Measurements from ENCODE around the gene INSC. TPM values are rescaled to one million over a fixed set of nuclear protein-coding genes. Genes with fewer than 3 reads are reported as not detected.

Gene INSC
- total RNA-seq, 1 donor from 2014 or later, result not detected

DNA sequence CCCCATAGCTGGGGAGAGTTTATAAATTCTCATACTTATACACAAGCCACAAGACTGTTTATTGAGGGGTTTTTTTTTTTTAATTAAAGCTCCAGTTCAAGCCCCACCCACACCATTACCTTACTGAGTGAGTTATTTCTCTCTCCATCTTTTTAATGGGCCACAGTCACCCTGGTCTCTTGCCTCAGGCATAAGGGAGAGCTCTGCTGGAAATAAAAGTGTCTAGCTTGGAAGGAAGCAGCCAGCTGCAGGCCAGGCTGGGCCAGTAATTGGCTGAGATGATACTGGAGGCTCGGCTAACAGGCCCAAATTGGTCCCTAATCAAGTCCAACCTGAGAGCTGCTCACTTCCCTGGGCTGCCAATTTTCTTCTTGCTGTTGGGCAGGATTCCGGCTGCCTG is 174.1 kb downstream of the INSC start:
- Mint-ChIP-seq H3K4me3 (no peak overlapping the region), H3K4me1 (no peaks in the 10 kb centered on the region), H3K27ac (no peak overlapping the region), H3K27me3 (peaks cover 2% of the 10 kb centered on the region), H3K9me3 (peaks cover 3% of the 10 kb centered on the region), H3K36me3 (ENCODE audit: low read depth) (no peaks in the 10 kb centered on the region)
- no peak for DNase-seq
- intact Hi-C loops (cut with micrococcal nuclease), result no loop called here

DNA sequence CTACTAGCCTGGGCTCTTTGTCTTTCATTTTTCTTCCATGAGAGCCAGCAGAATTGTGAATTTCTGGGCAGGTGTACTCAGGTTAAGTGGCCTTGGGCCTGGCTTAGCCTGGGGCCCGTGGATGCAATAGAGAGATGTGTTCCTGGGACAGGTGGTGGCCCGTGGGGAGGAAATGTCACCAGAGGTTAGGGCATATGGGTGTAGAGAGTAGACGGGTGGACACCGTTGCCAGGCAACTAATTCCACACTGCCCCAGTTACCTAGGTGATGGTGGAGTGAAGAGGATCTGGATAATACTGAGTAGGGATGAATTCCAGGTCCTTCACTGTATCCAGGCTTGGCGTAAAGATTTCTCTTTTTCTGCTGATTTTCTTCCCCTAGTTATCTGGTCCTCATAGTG is 175.0 kb downstream of the INSC start:
- H3K27me3 Mint-ChIP-seq, result no peaks in the 10 kb centered on the region
- no peak overlapping the region for H3K27ac Mint-ChIP-seq
- no peaks in the 10 kb centered on the region for H3K36me3 Mint-ChIP-seq (ENCODE audit: low read depth)
- no peak overlapping the region for H3K4me3 Mint-ChIP-seq
- H3K4me1 Mint-ChIP-seq, result no peaks in the 10 kb centered on the region
- intact Hi-C loops (cut with micrococcal nuclease), result no loop called here
- no peak for DNase-seq
- peaks cover 3% of the 10 kb centered on the region for H3K9me3 Mint-ChIP-seq

- Mint-ChIP-seq H3K36me3 (ENCODE audit: low read depth) (no peaks in the 10 kb centered on the region), H3K4me3 (no peak overlapping the region), H3K27me3 (peaks cover 2% of the 10 kb centered on the region), H3K27ac (no peak overlapping the region), H3K9me3 (peaks cover 3% of the 10 kb centered on the region), H3K4me1 (no peaks in the 10 kb centered on the region)
- intact Hi-C loops (cut with micrococcal nuclease), result no loop called here
- DNase-seq, result no peak
Observed at GRCh38 chr11:15291885-15292284, 177.2 kb downstream of the INSC start.

- Mint-ChIP-seq H3K27ac (no peak overlapping the region), H3K4me3 (no peak overlapping the region), H3K27me3 (peaks cover 2% of the 10 kb centered on the region), H3K9me3 (peaks cover 3% of the 10 kb centered on the region), H3K36me3 (ENCODE audit: low read depth) (no peaks in the 10 kb centered on the region), H3K4me1 (no peaks in the 10 kb centered on the region)
- intact Hi-C loops (cut with micrococcal nuclease), result no loop called here
- no peak for DNase-seq
Observed at GRCh38 chr11:15293975-15294620, 179.4 kb downstream of the INSC start.

GRCh38 chr11:15295695-15296094 is 181.0 kb downstream of the INSC start:
- intact Hi-C loops (cut with micrococcal nuclease), result no loop called here
- no peak overlapping the region for H3K27ac Mint-ChIP-seq
- no peak for DNase-seq
- H3K4me1 Mint-ChIP-seq, result no peaks in the 10 kb centered on the region
- H3K36me3 Mint-ChIP-seq (ENCODE audit: low read depth), result no peaks in the 10 kb centered on the region
- peaks cover 3% of the 10 kb centered on the region for H3K9me3 Mint-ChIP-seq
- peaks cover 2% of the 10 kb centered on the region for H3K27me3 Mint-ChIP-seq
- H3K4me3 Mint-ChIP-seq, result no peak overlapping the region

Other genes starting within 250 kb of the INSC start
- 13.1 and 13.7 TPM in 2 replicates for gene CYP2R1, start 222.7 kb upstream of the INSC start, total RNA-seq
- gene CALCA, start 142.6 kb upstream of the INSC start, total RNA-seq, result not detected in 2 replicates
- 0.58 and 0.99 TPM in 2 replicates for gene CALCB, start 41.3 kb upstream of the INSC start, total RNA-seq